Suprapubic skin (tissue), 4 donors: ENCODE data around the gene MROH2A. TPM values are rescaled to one million over a fixed set of nuclear protein-coding genes. Genes with fewer than 3 reads are reported as not detected.

Source experiments
- DNase-seq, 2 donors: peaks; one replicate each; pipeline ENCODE4 v3.0.0-alpha.2; 2019; ENCODE audit warnings: low spot score in 2 of 2
- H3K27ac ChIP-seq: fragments of 200-600 bp; sonication (generic); one replicate; pipeline ENCODE4 v1.5.1; 2019
- H3K27me3 ChIP-seq: fragments of 200-600 bp; sonication (generic); one replicate; pipeline ENCODE4 v1.5.1; 2019
- H3K36me3 ChIP-seq: fragments of 200-600 bp; sonication (generic); one replicate; pipeline ENCODE4 v1.5.1; 2019
- H3K4me1 ChIP-seq: fragments of 200-600 bp; sonication (generic); one replicate; pipeline ENCODE4 v1.5.1; 2019
- H3K4me3 ChIP-seq: fragments of 200-600 bp; sonication (generic); one replicate; pipeline ENCODE4 v1.5.1; 2019; ENCODE audit warnings: mild to moderate bottlenecking
- H3K9me3 ChIP-seq: fragments of 200-600 bp; sonication (generic); one replicate; pipeline ENCODE4 v1.5.1; 2019
- CTCF ChIP-seq, 2 donors: fragments of 200-600 bp in 1 of 2; fragments of 450-650 bp in 1 of 2; sonication (generic) in 1 of 2; IDR thresholded peaks; one replicate each; pipeline ENCODE4 v1.5.1; 2016 to 2019; ENCODE audit warnings: antibody characterized with exemption in 2 of 2, mild to moderate bottlenecking in 1 of 2, moderate library complexity in 1 of 2
- EP300 ChIP-seq: sonication (generic); formaldehyde crosslinking; IDR thresholded peaks from one replicate; pipeline ENCODE4 v1.6.1; 2017; ENCODE audit warnings: antibody characterized with exemption
- POLR2A ChIP-seq, 2 donors: fragments of 450-650 bp; IDR thresholded peaks; one replicate each; pipeline ENCODE4 v1.6.1; 2017; ENCODE audit warnings: antibody characterized with exemption in 2 of 2, mild to moderate bottlenecking in 2 of 2, moderate library complexity in 2 of 2
- POLR2AphosphoS5 ChIP-seq, 3 donors: sonication (generic); formaldehyde crosslinking; IDR thresholded peaks; one replicate each; pipeline ENCODE4 v1.6.1; 2017; ENCODE audit warnings: antibody characterized with exemption in 3 of 3
- WGBS: methylation state at CpG from one replicate; pipeline ENCODE4 v1.1.5; 2018; 5-methylcytosine and 5-hydroxymethylcytosine counted together
- total RNA-seq, 4 donors: library from RNA; depleted of rRNA; stranded (reverse); fragments of >200 nt; gene quantifications; one replicate each; pipeline ENCODE4 v1.1.0, GENCODE V29; 2016

The MROH2A gene
- total RNA-seq, 4 donors from 2014 or later, result not detected

DNA sequence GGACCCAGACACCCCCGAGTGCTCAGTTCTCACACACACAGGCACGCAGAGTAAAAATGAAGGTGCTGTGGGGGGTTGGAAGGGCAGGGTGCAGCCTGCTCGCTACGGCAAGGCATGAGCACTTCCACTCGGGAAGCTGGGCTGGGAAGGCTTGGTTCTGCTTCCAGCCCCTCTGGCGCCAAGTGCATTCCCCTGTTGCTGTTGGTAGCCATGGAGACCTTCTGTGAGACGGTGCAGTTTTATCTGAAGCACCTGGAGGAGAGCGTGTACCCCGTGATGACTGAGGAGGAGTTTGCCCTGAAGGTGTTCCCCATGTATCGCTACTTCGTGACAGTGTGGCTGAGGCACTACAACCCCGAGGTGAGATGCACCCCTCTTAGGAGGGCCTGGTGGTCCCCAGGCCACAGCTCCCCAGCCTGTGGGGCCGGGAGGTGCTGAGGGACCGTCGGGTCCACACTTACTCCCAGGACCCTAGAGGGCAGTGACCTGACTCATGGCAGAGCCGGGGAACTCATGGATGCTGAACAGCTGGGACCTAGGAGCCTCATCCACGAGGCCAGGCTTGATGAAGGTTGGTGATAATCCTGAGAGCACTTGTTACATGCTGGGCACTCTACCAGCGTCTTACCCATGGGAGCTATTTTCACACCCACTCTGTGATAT is 15.5 kb downstream of the MROH2A start:
- H3K36me3 ChIP-seq, result no peaks in the 10 kb centered on the region
- no peak overlapping the region for H3K4me3 ChIP-seq
- no peak for DNase-seq
- H3K27ac ChIP-seq, result no peak overlapping the region
- H3K9me3 ChIP-seq, result no peaks in the 10 kb centered on the region
- no peaks in the 10 kb centered on the region for H3K27me3 ChIP-seq
- WGBS, result 61% methylated on average over 3 of the region's 18 CpGs
- no peak for TF ChIP-seq EP300
- TF ChIP-seq POLR2AphosphoS5 (IDR thresholded peaks at IDR 0.05), result no peak
- TF ChIP-seq POLR2A (IDR thresholded peaks at IDR 0.05), result no peak
- no peak for TF ChIP-seq CTCF (IDR thresholded peaks at IDR 0.05)
- H3K4me1 ChIP-seq, result no peaks in the 10 kb centered on the region

DNA sequence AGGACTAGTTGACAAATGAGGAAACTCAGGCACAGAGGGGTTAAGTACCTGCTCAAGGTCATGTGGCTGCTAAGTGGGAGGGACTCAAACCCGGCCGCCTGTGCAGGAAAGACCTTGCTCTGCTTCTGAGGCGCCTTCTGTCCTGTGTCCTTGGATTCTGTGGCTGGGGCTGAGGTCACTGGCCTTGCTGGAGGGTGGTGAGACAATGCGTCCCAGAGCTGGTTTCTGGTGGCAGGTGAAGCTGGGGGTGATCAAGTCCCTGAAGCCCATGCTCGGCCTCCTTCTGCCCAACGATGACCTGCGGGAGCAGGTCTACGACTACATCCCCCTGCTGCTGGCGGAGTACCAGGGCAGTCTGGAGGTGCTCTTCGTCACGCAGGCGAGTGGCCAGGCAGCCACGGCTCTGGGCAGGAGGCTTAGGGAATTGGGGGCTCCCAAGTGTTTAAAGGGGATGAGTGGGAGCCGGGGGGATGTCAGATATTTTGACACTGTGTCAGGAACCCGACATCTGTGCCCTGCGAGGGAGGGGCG is 16.1 kb downstream of the MROH2A start:
- DNase-seq, result peak; percentile 42 to 75
- Histone ChIP-seq H3K36me3 (no peaks in the 10 kb centered on the region), H3K4me1 (no peaks in the 10 kb centered on the region), H3K9me3 (no peaks in the 10 kb centered on the region), H3K4me3 (no peak overlapping the region), H3K27me3 (no peaks in the 10 kb centered on the region), H3K27ac (no peak overlapping the region)
- TF ChIP-seq EP300, result no peak
- no peak for TF ChIP-seq POLR2AphosphoS5 (IDR thresholded peaks at IDR 0.05)
- TF ChIP-seq POLR2A (IDR thresholded peaks at IDR 0.05), result no peak
- TF ChIP-seq CTCF (IDR thresholded peaks at IDR 0.05), result no peak
- WGBS, result 85% methylated on average over 4 of the region's 17 CpGs

GRCh38 chr2:233795735-233796171 is 17.6 kb downstream of the MROH2A start:
- Histone ChIP-seq H3K27me3 (no peaks in the 10 kb centered on the region), H3K27ac (no peak overlapping the region), H3K4me3 (no peak overlapping the region), H3K4me1 (no peaks in the 10 kb centered on the region), H3K36me3 (no peaks in the 10 kb centered on the region), H3K9me3 (no peaks in the 10 kb centered on the region)
- TF ChIP-seq POLR2A (IDR thresholded peaks at IDR 0.05), result no peak
- no peak for TF ChIP-seq CTCF (IDR thresholded peaks at IDR 0.05)
- TF ChIP-seq POLR2AphosphoS5 (IDR thresholded peaks at IDR 0.05), result no peak
- TF ChIP-seq EP300, result no peak
- WGBS, result 50% methylated on average over 7 of the region's 13 CpGs
- DNase-seq, result no peak

- Histone ChIP-seq H3K9me3 (no peaks in the 10 kb centered on the region), H3K36me3 (no peaks in the 10 kb centered on the region), H3K4me3 (no peak overlapping the region), H3K27me3 (no peaks in the 10 kb centered on the region), H3K27ac (no peak overlapping the region), H3K4me1 (no peaks in the 10 kb centered on the region)
- no peak for DNase-seq
- TF ChIP-seq CTCF (IDR thresholded peaks at IDR 0.05) (no peak), EP300 (no peak), POLR2AphosphoS5 (IDR thresholded peaks at IDR 0.05) (no peak), POLR2A (IDR thresholded peaks at IDR 0.05) (no peak)
- 50% methylated on average over 9 of the region's 9 CpGs for WGBS
Observed at GRCh38 chr2:233796254-233796653, 18.1 kb downstream of the MROH2A start.

DNA sequence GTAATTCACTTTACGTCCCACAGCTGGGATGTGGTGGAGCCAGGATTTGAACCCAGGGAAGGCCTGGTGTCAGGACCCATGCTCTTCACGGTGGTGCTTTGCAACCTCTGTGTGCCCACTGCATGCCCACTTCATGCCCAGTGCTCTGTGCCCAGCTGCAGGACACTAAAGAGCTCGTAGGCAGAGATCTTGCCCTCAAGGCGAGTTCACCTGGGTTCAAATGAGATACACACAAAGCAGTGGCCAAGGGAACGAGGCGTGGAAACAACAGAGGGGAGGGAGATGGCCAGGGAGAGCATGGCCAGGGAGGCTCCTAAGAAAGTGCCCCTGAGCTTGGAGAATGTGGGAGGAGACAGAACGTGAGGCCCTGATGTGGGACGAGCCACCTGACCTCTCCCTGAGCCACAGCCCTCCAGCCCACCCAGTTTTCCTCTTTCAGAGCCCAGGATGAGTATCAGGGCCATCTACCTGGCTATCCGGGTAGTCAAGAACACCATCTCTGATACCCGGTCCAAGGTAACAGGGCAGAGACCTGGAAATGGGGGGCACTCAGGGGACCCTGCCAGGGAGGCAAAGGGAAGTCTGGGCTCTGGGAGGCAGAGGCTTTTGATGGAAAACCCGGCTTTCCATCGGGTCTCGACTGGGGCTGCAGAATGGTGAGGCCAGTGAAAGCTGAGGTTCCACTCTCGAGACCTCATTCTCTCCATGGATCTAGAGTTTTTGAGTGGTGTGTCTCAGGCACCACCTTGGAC is 20.4 kb downstream of the MROH2A start:
- no peak overlapping the region for H3K4me3 ChIP-seq
- DNase-seq, result no peak
- WGBS, result 89% methylated on average over 11 of the region's 14 CpGs
- TF ChIP-seq CTCF (IDR thresholded peaks at IDR 0.05), result no peak
- no peak for TF ChIP-seq POLR2AphosphoS5 (IDR thresholded peaks at IDR 0.05)
- no peak for TF ChIP-seq EP300
- no peak for TF ChIP-seq POLR2A (IDR thresholded peaks at IDR 0.05)
- no peaks in the 10 kb centered on the region for H3K4me1 ChIP-seq
- no peaks in the 10 kb centered on the region for H3K36me3 ChIP-seq
- no peaks in the 10 kb centered on the region for H3K9me3 ChIP-seq
- peaks cover 2% of the 10 kb centered on the region for H3K27me3 ChIP-seq
- H3K27ac ChIP-seq, result no peak overlapping the region
